ENCODE measurements around the gene PRTN3. TPM values are rescaled to one million over a fixed set of nuclear protein-coding genes. Genes with fewer than 3 reads are reported as not detected.

The PRTN3 gene
- polyA plus RNA-seq, 1 donor (not counting 4 experiments of a cell fraction or from before 2014, with no cell fraction given): not detected

DNA sequence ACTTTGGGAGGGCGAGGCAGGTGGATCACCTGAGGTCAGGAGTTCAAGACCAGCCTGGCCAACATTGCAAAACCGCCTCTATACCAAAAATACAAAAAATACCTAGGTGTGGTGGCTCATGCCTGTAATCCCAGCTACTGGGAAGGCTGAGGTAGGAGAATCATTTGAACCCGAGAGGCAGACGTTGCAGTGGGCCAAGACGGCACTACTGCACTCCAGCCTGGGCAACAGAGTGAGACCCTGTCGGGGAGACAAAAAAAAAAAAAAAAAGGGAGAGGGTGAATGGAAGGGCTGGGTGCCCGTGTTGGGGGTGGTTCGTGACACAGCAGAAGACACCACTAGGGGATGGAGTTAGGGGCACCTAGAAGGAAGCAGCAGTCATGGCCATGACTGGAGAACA, 29.5 kb downstream of the PRTN3 start:
- Histone ChIP-seq H3K4me3 (ENCODE audit: control insufficient read depth in 2 of 3, extremely low read depth in 1 of 3, insufficient read depth in 2 of 3, low read depth in 1 of 3, low read length in 3 of 3) (no peak overlapping the region), H3K27ac (ENCODE audit: control insufficient read depth, insufficient read depth, low read length) (no peak overlapping the region), H3K4me1 (ENCODE audit: control insufficient read depth, extremely low read depth, insufficient read depth, low read length) (peaks cover 25% of the 10 kb centered on the region), H3K36me3 (ENCODE audit: control insufficient read depth in 2 of 2, extremely low read depth in 1 of 2, insufficient read depth in 2 of 2, low read length in 2 of 2) (peaks cover 16 to 17% of the 10 kb centered on the region in 2 experiments), H3K9ac (ENCODE audit: control insufficient read depth, extremely low read depth, insufficient read depth, low read length) (no peak overlapping the region), H3K27me3 (ENCODE audit: control insufficient read depth, extremely low read depth, insufficient read depth, low read length) (no peaks in the 10 kb centered on the region), H3K4me2 (ENCODE audit: control insufficient read depth, extremely low read depth, insufficient read depth, low read depth, low read length) (no peak overlapping the region), H3K9me1 (ENCODE audit: control insufficient read depth, extremely low read depth, insufficient read depth, low read length) (no peaks in the 10 kb centered on the region), H4K20me1 (ENCODE audit: control insufficient read depth, extremely low read depth, insufficient read depth, low read length) (no peaks in the 10 kb centered on the region), H2AFZ (ENCODE audit: control insufficient read depth, low read length) (no peak overlapping the region), H3K9me3 (ENCODE audit: control insufficient read depth, low read depth, low read length) (no peaks in the 10 kb centered on the region), H3K79me2 (ENCODE audit: control insufficient read depth, insufficient read depth, low read length) (no peaks in the 10 kb centered on the region)
- TF ChIP-seq, protein P1, sequence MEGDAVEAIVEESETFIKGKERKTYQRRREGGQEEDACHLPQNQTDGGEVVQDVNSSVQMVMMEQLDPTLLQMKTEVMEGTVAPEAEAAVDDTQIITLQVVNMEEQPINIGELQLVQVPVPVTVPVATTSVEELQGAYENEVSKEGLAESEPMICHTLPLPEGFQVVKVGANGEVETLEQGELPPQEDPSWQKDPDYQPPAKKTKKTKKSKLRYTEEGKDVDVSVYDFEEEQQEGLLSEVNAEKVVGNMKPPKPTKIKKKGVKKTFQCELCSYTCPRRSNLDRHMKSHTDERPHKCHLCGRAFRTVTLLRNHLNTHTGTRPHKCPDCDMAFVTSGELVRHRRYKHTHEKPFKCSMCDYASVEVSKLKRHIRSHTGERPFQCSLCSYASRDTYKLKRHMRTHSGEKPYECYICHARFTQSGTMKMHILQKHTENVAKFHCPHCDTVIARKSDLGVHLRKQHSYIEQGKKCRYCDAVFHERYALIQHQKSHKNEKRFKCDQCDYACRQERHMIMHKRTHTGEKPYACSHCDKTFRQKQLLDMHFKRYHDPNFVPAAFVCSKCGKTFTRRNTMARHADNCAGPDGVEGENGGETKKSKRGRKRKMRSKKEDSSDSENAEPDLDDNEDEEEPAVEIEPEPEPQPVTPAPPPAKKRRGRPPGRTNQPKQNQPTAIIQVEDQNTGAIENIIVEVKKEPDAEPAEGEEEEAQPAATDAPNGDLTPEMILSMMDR (optimal IDR thresholded peaks at IDR 0.05 in 1 of 3, IDR thresholded peaks at IDR 0.05 in 1 of 3, conservative IDR thresholded peaks at IDR 0.05 in 1 of 3; ENCODE audit: extremely low read depth in 1 of 3, insufficient read depth in 2 of 3, low read length in 3 of 3): no peak
- TF ChIP-seq EZH2 (IDR thresholded peaks at IDR 0.05; ENCODE audit: low read length): no peak
- DNase-seq (ENCODE audit: low read depth, low spot score) (no peak), FAIRE-seq (no peak)
- dilution Hi-C loops (cut with MboI; ENCODE audit: extremely low pct_ligation_motif_present, low sequenced_read_pairs): no loop called here

DNA sequence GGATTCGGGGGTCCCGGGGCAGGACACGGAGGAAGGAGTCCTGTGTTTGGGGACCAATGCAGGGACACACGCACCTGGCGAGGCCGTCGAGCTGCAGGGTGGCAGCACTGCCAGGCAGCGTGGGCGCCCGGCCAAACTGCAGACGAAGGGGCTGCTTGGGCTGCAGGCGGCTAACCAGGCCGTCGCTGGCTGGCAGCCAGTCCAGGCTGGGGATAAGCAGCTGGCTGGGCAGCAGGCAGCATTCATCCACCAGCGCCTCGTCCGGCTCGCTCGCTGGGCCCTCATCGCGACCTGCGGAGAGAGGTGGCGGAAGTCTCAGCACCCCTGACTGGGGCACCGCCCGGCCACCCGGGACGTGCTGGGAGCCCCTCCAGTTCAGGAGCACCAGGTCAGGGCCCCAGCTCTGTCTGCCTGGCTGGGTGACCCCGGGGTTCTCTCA, 30.2 kb downstream of the PRTN3 start:
- Histone ChIP-seq H3K4me3 (ENCODE audit: control insufficient read depth in 2 of 3, extremely low read depth in 1 of 3, insufficient read depth in 2 of 3, low read depth in 1 of 3, low read length in 3 of 3) (no peak overlapping the region), H3K79me2 (ENCODE audit: control insufficient read depth, insufficient read depth, low read length) (no peaks in the 10 kb centered on the region), H3K36me3 (ENCODE audit: control insufficient read depth in 2 of 2, extremely low read depth in 1 of 2, insufficient read depth in 2 of 2, low read length in 2 of 2) (peaks cover 17 to 22% of the 10 kb centered on the region in 2 experiments), H3K4me2 (ENCODE audit: control insufficient read depth, extremely low read depth, insufficient read depth, low read depth, low read length) (no peak overlapping the region), H3K4me1 (ENCODE audit: control insufficient read depth, extremely low read depth, insufficient read depth, low read length) (peaks cover 25% of the 10 kb centered on the region), H3K9me1 (ENCODE audit: control insufficient read depth, extremely low read depth, insufficient read depth, low read length) (no peaks in the 10 kb centered on the region), H3K9me3 (ENCODE audit: control insufficient read depth, low read depth, low read length) (no peaks in the 10 kb centered on the region), H2AFZ (ENCODE audit: control insufficient read depth, low read length) (no peak overlapping the region), H3K9ac (ENCODE audit: control insufficient read depth, extremely low read depth, insufficient read depth, low read length) (no peak overlapping the region), H4K20me1 (ENCODE audit: control insufficient read depth, extremely low read depth, insufficient read depth, low read length) (no peaks in the 10 kb centered on the region), H3K27me3 (ENCODE audit: control insufficient read depth, extremely low read depth, insufficient read depth, low read length) (no peaks in the 10 kb centered on the region), H3K27ac (ENCODE audit: control insufficient read depth, insufficient read depth, low read length) (no peak overlapping the region)
- TF ChIP-seq, protein P1 (optimal IDR thresholded peaks at IDR 0.05 in 1 of 3, IDR thresholded peaks at IDR 0.05 in 1 of 3, conservative IDR thresholded peaks at IDR 0.05 in 1 of 3; ENCODE audit: extremely low read depth in 1 of 3, insufficient read depth in 2 of 3, low read length in 3 of 3): no peak
- TF ChIP-seq EZH2 (IDR thresholded peaks at IDR 0.05; ENCODE audit: low read length): no peak
- dilution Hi-C loops (cut with MboI; ENCODE audit: extremely low pct_ligation_motif_present, low sequenced_read_pairs): no loop called here
- no peak for DNase-seq (ENCODE audit: low read depth, low spot score)
- no peak for FAIRE-seq
